Duodenal mucosa (tissue), 2 donors: Measurements from ENCODE around the gene EDARADD.

Experiments
- H3K27ac ChIP-seq: one replicate; pipeline ENCODE4 v1.7.0; 2013; ENCODE audit warnings: low read depth, low read length
- H3K27me3 ChIP-seq, 2 donors: one replicate each; pipeline ENCODE4 v1.7.0; 2013; ENCODE audit warnings: low read length in 2 of 2, control low read depth in 1 of 2; ENCODE audit not compliant: insufficient read depth in 2 of 2, control insufficient read depth in 1 of 2
- H3K36me3 ChIP-seq, 2 donors: one replicate each; pipeline ENCODE4 v1.7.0; 2013; ENCODE audit warnings: low read length in 2 of 2, control low read depth in 1 of 2; ENCODE audit not compliant: insufficient read depth in 2 of 2, control insufficient read depth in 1 of 2
- H3K4me1 ChIP-seq, 2 donors: one replicate each; pipeline ENCODE4 v1.7.0; 2013; ENCODE audit warnings: low read length in 2 of 2, control low read depth in 1 of 2; ENCODE audit not compliant: insufficient read depth in 2 of 2, control insufficient read depth in 1 of 2
- H3K4me3 ChIP-seq, 2 donors: one replicate each; pipeline ENCODE4 v1.7.0; 2013; ENCODE audit warnings: low read length in 2 of 2, low read depth in 1 of 2
- H3K9ac ChIP-seq, 2 donors: one replicate each; pipeline ENCODE4 v1.7.0; 2013; ENCODE audit warnings: low read length in 2 of 2, low read depth in 1 of 2
- H3K9me3 ChIP-seq, 2 donors: one replicate each; pipeline ENCODE4 v1.7.0; 2013; ENCODE audit warnings: low read length in 2 of 2, control low read depth in 1 of 2; ENCODE audit not compliant: control insufficient read depth in 1 of 2

Gene EDARADD

DNA sequence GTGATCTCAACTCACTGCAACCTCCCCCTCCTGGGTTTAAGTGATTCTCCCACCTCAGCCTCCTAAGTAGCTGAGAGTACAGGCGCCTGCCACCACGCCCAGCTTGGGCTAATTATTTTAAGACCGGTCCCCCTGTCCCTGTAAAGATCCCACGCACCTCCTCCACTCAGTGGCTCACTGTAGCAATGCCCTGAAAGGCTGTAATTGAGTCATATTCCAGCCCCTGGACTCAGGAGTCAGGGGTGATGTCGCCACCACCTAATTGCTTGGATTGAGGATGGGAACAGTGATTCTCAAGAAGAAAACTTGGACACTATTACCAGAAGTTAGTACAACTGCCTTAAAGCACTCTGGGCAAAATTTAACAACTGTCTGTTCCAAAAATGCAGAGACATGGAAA is 3.1 kb upstream of the EDARADD start:
- Histone ChIP-seq H3K27me3 (peaks cover 3 to 10% of the 10 kb centered on the region in 2 donors), H3K4me3 (no peak overlapping the region), H3K9me3 (no peaks in the 10 kb centered on the region), H3K36me3 (no peaks in the 10 kb centered on the region), H3K9ac (no peak overlapping the region), H3K27ac (no peak overlapping the region), H3K4me1 (peaks cover 2 to 3% of the 10 kb centered on the region in 2 donors)

DNA sequence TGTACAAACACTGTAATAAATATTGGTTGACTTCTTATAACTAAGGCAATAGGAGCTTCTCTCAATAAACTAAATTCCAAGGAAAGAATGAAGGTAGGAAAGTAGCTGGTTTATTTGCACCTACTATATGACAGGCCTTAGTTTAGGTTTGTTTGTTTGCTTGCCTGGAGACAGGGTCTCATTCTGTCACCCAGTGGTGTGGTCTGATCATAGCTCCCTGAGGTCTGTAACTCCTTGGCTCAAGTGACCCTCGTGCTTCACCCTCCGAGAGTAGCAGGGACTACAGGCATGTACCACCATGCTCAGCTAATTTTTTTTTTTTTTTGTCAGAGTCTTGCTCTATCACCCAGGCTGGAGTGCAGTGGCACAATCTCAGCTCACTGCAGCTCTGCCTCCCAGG is 1.9 kb upstream of the EDARADD start:
- H3K4me1 ChIP-seq: peaks cover 4% of the 10 kb centered on the region in 2 donors
- no peak overlapping the region for H3K9ac ChIP-seq
- H3K9me3 ChIP-seq: no peaks in the 10 kb centered on the region
- H3K36me3 ChIP-seq: no peaks in the 10 kb centered on the region
- H3K27ac ChIP-seq: no peak overlapping the region
- no peak overlapping the region for H3K4me3 ChIP-seq
- H3K27me3 ChIP-seq: peaks cover 11 to 15% of the 10 kb centered on the region in 2 donors

DNA sequence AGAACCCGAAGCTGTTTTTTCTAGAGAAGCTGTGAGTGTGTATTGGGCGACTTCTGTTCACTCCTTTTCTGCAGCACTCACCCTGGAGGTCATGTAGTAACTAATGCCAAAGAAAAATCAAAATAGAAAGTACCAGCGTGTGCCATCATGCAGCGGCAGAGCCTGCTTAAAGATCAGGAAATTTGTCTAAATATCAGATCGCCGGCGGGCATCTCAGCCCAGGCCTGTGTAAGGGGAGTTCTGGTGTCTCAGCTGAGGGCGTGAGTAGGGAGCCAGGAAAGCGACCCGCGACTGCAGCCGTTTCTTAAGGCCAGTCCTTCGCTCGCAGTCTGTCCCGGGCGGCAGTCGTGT is 768 bp downstream of the EDARADD start:
- Histone ChIP-seq H3K9me3 (no peaks in the 10 kb centered on the region), H3K4me3 (peak overlapping the region; percentile 76 to 77), H3K27me3 (peaks cover 11 to 15% of the 10 kb centered on the region in 2 donors), H3K36me3 (no peaks in the 10 kb centered on the region), H3K9ac (peak overlapping the region; percentile 32 to 40), H3K4me1 (peaks cover 4 to 13% of the 10 kb centered on the region in 2 donors), H3K27ac (no peak overlapping the region)

DNA sequence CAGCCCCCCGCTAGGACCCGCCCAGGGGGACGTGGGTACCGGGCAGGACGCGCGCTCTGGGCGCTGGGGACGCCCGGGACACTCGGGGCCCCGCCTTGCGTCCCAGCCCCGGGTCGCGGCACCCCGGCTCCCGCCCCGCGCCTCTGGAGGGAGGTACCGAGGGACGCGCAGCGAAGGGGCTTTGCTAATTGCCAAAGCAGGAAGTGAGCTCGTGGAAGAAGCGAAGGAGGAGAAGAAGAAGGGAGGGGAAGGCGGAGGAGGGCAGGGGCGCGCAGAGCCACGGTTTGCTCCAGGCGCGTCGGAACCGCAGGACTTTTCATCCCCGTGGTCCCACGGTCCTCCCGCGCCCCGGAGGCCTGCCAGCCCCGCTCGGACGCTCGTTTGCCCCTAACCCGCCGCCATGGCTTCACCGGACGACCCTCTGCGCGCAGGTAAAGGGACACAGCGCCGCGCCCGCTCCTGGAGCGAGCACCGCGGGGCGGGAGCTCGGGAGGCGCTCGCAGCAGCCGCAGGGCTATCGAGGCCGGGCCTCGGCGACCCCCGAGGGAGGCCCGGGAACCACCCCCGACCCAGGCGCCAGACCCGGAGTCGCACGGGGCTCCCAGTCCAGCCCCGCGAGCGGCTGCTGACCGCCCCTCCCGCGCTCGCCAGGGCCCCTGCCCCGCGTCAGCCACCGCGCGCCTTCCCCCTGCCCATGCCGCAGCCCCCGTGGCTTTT is 1.3 kb downstream of the EDARADD start:
- Histone ChIP-seq H3K9ac (peak overlapping the region; percentile 32 to 40), H3K36me3 (no peaks in the 10 kb centered on the region), H3K4me1 (peaks cover 4 to 13% of the 10 kb centered on the region in 2 donors), H3K4me3 (peak overlapping the region; percentile 76 to 77), H3K27me3 (peaks cover 11 to 15% of the 10 kb centered on the region in 2 donors), H3K27ac (no peak overlapping the region), H3K9me3 (no peaks in the 10 kb centered on the region)

DNA sequence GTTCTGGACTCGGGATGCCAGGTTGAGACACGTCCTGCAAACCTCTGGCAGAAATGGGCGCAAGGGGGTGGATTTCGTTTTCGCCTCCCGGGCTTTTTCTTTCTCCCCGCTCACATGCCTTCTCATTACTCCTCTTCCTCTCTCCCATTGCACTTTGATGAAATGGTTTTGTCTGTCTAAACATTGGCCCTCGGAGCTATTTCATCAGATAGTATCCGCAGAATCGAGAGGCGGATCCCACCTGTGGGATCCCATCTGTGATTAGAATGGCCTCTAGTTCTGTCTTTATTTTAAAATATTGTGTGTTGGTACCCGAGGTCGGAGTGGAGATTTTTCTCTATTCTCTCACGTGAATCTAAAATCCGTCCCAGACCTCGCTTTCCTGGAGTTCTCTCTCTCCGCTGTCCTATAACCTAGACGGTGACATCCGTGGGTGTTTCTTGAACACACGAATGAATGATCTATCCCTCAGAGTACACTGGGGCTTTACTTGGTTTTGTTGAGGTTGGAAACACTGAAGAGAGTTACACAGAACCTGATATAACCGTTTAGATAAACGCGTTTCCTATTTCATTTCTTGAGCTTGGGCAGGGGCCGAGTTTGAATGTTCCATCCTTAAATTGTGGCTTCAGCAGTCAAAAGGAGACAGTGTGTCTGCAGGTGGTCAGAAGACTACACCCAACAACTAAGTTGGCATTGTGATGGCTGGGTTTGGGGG is 2.0 kb downstream of the EDARADD start:
- no peaks in the 10 kb centered on the region for H3K9me3 ChIP-seq
- H3K4me3 ChIP-seq: peak overlapping the region; percentile 76 to 77
- H3K9ac ChIP-seq: peak overlapping the region in 1 of 2 donors; percentile 33
- no peaks in the 10 kb centered on the region for H3K36me3 ChIP-seq
- no peak overlapping the region for H3K27ac ChIP-seq
- peaks cover 4 to 13% of the 10 kb centered on the region in 2 donors for H3K4me1 ChIP-seq
- H3K27me3 ChIP-seq: peaks cover 11 to 15% of the 10 kb centered on the region in 2 donors

DNA sequence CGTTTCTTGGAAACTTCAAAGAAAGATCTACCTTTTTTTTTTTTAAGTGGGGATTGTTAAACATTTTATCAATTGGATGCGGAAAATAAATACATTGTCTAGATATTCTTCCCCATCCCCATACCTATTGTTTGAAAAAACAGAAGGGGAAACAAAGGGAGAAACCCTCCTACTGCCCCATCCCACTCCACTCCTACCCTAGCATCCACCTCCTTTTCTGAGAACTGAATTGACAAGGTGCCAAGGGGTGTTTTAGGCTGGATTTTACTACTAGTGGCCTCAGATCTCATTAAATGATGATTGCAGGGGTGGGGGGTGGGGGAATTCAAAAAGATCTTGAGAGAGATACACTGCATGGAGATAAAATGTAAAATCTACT is 2.6 kb downstream of the EDARADD start:
- H3K27me3 ChIP-seq: peaks cover 11 to 12% of the 10 kb centered on the region in 2 donors
- no peak overlapping the region for H3K9ac ChIP-seq
- H3K4me3 ChIP-seq: no peak overlapping the region
- H3K27ac ChIP-seq: no peak overlapping the region
- no peaks in the 10 kb centered on the region for H3K9me3 ChIP-seq
- no peaks in the 10 kb centered on the region for H3K36me3 ChIP-seq
- peaks cover 4 to 13% of the 10 kb centered on the region in 2 donors for H3K4me1 ChIP-seq

DNA sequence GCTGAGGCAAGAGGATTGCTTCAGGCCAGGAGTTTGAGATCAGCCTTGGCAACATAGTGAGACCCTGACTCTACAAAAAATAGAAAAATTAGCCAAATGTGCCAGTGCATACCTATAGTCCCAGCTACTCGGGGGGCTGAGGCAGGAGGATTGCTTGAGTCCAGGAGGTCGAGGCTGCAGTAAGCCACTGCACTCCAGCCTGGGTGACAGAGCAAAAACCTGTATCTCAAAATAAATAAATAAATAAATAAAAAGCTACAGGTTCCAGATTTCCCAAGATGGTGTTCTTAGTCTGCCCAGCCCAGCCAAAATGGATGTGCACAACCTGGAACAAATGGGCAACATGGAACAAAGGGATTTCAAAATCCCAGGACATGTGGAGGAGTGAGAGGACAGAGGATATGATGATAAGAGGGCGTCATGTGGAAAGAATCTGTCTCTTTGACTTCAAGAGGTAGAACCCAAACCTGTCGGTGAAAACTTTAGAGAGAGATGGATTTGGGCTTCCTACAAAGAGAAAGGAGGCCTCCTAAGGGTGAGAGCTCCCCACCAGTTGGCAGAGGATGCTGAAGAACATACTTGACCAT is 3.2 kb downstream of the EDARADD start:
- no peaks in the 10 kb centered on the region for H3K36me3 ChIP-seq
- H3K27me3 ChIP-seq: peaks cover 11% of the 10 kb centered on the region in 2 donors
- no peak overlapping the region for H3K27ac ChIP-seq
- H3K4me1 ChIP-seq: peaks cover 4 to 13% of the 10 kb centered on the region in 2 donors
- H3K9me3 ChIP-seq: no peaks in the 10 kb centered on the region
- H3K4me3 ChIP-seq: no peak overlapping the region
- no peak overlapping the region for H3K9ac ChIP-seq

DNA sequence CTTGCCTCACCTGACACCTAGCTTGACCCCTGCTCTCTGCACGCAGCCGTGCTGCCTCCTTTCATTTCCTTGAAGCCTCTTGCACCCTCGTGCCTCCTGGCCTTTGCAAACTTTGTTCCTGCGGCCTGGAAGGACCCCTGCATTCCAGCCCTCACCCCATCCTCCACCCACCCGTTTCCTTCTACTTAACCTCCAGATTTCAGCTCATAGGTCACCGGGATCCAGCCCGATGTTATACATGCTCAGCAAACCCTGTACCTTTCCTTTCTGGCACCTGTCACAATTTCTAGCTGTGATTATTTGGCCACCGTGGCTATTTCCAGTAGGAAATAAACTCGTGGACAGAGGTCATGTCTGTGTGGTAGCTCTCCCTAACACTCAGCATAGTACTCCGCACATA is 4.5 kb downstream of the EDARADD start:
- Histone ChIP-seq H3K9ac (no peak overlapping the region), H3K27ac (no peak overlapping the region), H3K36me3 (no peaks in the 10 kb centered on the region), H3K4me1 (peaks cover 4 to 13% of the 10 kb centered on the region in 2 donors), H3K9me3 (no peaks in the 10 kb centered on the region), H3K27me3 (peaks cover 11% of the 10 kb centered on the region in 2 donors), H3K4me3 (no peak overlapping the region)

DNA sequence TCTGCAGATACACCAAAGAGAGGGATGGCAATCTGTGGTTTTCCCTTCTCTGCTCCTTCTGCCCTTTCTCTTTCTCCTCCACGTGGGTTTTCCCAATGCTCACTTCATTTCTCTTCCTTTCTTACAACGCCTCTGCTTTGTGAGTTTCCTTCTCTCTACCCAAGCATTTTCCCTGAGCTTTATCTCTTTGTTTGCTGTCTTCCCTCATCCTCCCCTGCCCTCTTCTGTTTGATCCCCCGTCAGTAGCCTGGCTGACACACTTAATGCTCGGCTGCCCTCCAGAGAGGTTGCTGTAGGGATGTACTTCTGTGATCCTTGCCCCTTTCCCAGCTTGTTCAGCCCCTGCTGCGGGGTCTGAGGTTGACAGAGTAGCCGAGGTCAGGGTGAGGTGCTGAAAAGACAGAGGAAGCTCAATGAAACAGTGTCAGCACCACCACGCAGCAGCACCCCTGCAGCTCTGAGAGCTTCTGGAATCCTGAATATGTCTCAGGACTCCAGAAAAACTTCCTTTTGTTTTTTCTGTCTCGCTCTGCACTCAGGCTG is 6.0 kb downstream of the EDARADD start:
- Histone ChIP-seq H3K4me1 (peaks cover 4 to 13% of the 10 kb centered on the region in 2 donors), H3K27me3 (peaks cover 11% of the 10 kb centered on the region in 2 donors), H3K9ac (no peak overlapping the region), H3K4me3 (no peak overlapping the region), H3K36me3 (no peaks in the 10 kb centered on the region), H3K9me3 (no peaks in the 10 kb centered on the region), H3K27ac (no peak overlapping the region)

DNA sequence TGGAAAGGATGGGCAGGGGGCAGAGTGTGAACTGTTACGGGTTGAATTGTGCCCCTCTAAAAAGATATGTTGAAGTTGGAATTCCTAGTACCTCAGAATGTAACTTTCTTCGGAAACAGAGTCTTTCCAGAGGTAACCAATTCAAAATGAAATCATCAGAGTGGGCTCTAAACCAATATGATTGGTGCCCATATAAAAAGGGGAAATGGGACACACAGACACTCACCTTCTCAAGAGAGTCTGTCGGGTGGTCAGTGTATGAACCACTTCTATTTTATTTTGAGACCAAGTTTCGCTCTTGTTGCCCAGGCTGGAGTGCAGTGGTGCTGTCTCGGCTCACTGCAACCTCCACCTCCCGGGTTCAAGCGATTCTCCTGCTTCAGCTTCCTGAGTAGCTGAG is 7.6 kb downstream of the EDARADD start:
- H3K27ac ChIP-seq: no peak overlapping the region
- H3K27me3 ChIP-seq: peaks cover 0 to 3% of the 10 kb centered on the region in 2 donors
- peaks cover 0 to 9% of the 10 kb centered on the region in 2 donors for H3K4me1 ChIP-seq
- no peak overlapping the region for H3K9ac ChIP-seq
- no peaks in the 10 kb centered on the region for H3K36me3 ChIP-seq
- no peaks in the 10 kb centered on the region for H3K9me3 ChIP-seq
- H3K4me3 ChIP-seq: no peak overlapping the region
